ENCODE data around the gene ZNF664. TPM values are rescaled to one million over a fixed set of nuclear protein-coding genes. Genes with fewer than 3 reads are reported as not detected.

The ZNF664 gene
- polyA plus RNA-seq, 3 donors: 1.5 to 20.9 (median 2.7) TPM

GRCh38 chr12:123976227-123976826 is 3.3 kb downstream of the ZNF664 start:
- peaks cover 2 to 7% of the 10 kb centered on the region in 2 donors for H3K36me3 ChIP-seq (replicated peaks in 1 of 2; ENCODE audit: control insufficient read depth in 1 of 2, insufficient read depth in 2 of 2, low read length in 2 of 2)
- H3K27me3 ChIP-seq (ENCODE audit: control insufficient read depth in 2 of 2, insufficient read depth in 2 of 2, low read length in 2 of 2): peaks cover 12 to 15% of the 10 kb centered on the region in 2 donors
- no peak overlapping the region for H3K9ac ChIP-seq (ENCODE audit: insufficient read depth, low read length, poor library complexity, severe bottlenecking)
- no peaks in the 10 kb centered on the region for H3K9me3 ChIP-seq (replicated peaks in 1 of 2; ENCODE audit: control insufficient read depth in 1 of 2, insufficient read depth in 1 of 2, low read length in 2 of 2)
- DNase-seq: no peak
- no peak overlapping the region for H2AFZ ChIP-seq (ENCODE audit: insufficient read depth, low read depth, low read length, poor library complexity, severe bottlenecking)
- no peak for TF ChIP-seq CTCF (IDR thresholded peaks at IDR 0.05)
- intact Hi-C loops (cut with micrococcal nuclease): no loop called here
- no peak overlapping the region for H3K27ac ChIP-seq (ENCODE audit: low read depth in 1 of 2, low read length in 2 of 2)
- WGBS (ENCODE audit: insufficient coverage): 100% methylated on average over 2 of the region's 7 CpGs
- Mint-ChIP-seq H3K4me1 (peaks cover 12% of the 10 kb centered on the region), H3K4me3 (no peak overlapping the region), H3K36me3 (peaks cover 9 to 26% of the 10 kb centered on the region in 2 donors), H3K27me3 (ENCODE audit: low read depth in 3 of 3) (peaks cover 11 to 16% (median 16%) of the 10 kb centered on the region in 3 donors), H3K27ac (no peak overlapping the region), H3K9me3 (peaks cover 0 to 7% (median 0%) of the 10 kb centered on the region in 7 donors)
- H4K20me1 ChIP-seq (ENCODE audit: insufficient read depth, low read length): no peaks in the 10 kb centered on the region
- H3K79me2 ChIP-seq (ENCODE audit: insufficient read depth, low read length): no peaks in the 10 kb centered on the region
- no peak overlapping the region for H3K4me2 ChIP-seq (replicated peaks; ENCODE audit: extremely low read depth, low read length, poor library complexity, severe bottlenecking)
- no peak overlapping the region for H3K4me3 ChIP-seq (replicated peaks in 1 of 3; ENCODE audit: low read depth in 2 of 3, low read length in 3 of 3)
- H3K4me1 ChIP-seq (ENCODE audit: control insufficient read depth in 1 of 2, insufficient read depth in 2 of 2, low read length in 2 of 2): peaks cover 12 to 20% of the 10 kb centered on the region in 2 donors

- 100% methylated on average over 2 of the region's 6 CpGs for WGBS (ENCODE audit: insufficient coverage)
- intact Hi-C loops (cut with micrococcal nuclease): no loop called here
- H3K79me2 ChIP-seq (ENCODE audit: insufficient read depth, low read length): no peaks in the 10 kb centered on the region
- Mint-ChIP-seq H3K27ac (no peak overlapping the region), H3K9me3 (no peaks in the 10 kb centered on the region), H3K4me3 (no peak overlapping the region), H3K36me3 (peaks cover 9 to 29% of the 10 kb centered on the region in 2 donors), H3K4me1 (peaks cover 5% of the 10 kb centered on the region), H3K27me3 (ENCODE audit: low read depth in 3 of 3) (peaks cover 0 to 3% (median 2%) of the 10 kb centered on the region in 3 donors)
- no peak overlapping the region for H3K4me2 ChIP-seq (replicated peaks; ENCODE audit: extremely low read depth, low read length, poor library complexity, severe bottlenecking)
- H3K27ac ChIP-seq (ENCODE audit: low read depth in 1 of 2, low read length in 2 of 2): no peak overlapping the region
- no peak overlapping the region for H2AFZ ChIP-seq (ENCODE audit: insufficient read depth, low read depth, low read length, poor library complexity, severe bottlenecking)
- TF ChIP-seq CTCF (IDR thresholded peaks at IDR 0.05): no peak
- H3K4me1 ChIP-seq (ENCODE audit: control insufficient read depth in 1 of 2, insufficient read depth in 2 of 2, low read length in 2 of 2): no peaks in the 10 kb centered on the region
- no peak for DNase-seq
- H3K4me3 ChIP-seq (replicated peaks in 1 of 3; ENCODE audit: low read depth in 2 of 3, low read length in 3 of 3): no peak overlapping the region
- H3K27me3 ChIP-seq (ENCODE audit: control insufficient read depth in 2 of 2, insufficient read depth in 2 of 2, low read length in 2 of 2): peaks cover 1 to 2% of the 10 kb centered on the region in 2 donors
- no peaks in the 10 kb centered on the region for H4K20me1 ChIP-seq (ENCODE audit: insufficient read depth, low read length)
- no peak overlapping the region for H3K9ac ChIP-seq (ENCODE audit: insufficient read depth, low read length, poor library complexity, severe bottlenecking)
- no peaks in the 10 kb centered on the region for H3K9me3 ChIP-seq (replicated peaks in 1 of 2; ENCODE audit: control insufficient read depth in 1 of 2, insufficient read depth in 1 of 2, low read length in 2 of 2)
- peaks cover 2 to 13% of the 10 kb centered on the region in 2 donors for H3K36me3 ChIP-seq (replicated peaks in 1 of 2; ENCODE audit: control insufficient read depth in 1 of 2, insufficient read depth in 2 of 2, low read length in 2 of 2)
Observed at GRCh38 chr12:123979566-123979965, 6.6 kb downstream of the ZNF664 start.
